CD4-positive, alpha-beta T cell treated with Interleukin-4 for 4 hours (primary cell): ENCODE data around the gene NCAM1.

Source experiments
- DNase-seq: peaks from one replicate; pipeline ENCODE4 v3.0.0-alpha.2; 2020

The NCAM1 gene

DNA sequence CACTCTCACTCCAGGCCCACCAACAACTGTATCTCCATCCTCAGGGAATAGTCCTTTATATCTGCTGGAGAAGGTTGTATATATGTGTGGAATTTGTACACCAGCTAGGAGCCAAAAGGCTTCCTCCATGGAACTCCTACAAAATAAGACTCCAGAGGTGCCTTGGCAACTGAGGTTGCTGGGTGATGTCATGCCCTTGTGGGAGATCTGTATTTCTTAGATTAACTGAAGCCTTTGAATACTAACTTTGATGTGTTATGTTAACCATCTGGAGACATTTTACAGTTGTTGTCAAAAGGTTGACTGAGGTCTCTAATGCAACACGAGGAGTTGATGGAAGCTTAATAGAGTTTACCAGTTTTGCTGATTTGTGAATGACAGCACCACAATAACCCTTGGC lies 213.7 kb downstream of the NCAM1 start:
- no peak for DNase-seq

DNA sequence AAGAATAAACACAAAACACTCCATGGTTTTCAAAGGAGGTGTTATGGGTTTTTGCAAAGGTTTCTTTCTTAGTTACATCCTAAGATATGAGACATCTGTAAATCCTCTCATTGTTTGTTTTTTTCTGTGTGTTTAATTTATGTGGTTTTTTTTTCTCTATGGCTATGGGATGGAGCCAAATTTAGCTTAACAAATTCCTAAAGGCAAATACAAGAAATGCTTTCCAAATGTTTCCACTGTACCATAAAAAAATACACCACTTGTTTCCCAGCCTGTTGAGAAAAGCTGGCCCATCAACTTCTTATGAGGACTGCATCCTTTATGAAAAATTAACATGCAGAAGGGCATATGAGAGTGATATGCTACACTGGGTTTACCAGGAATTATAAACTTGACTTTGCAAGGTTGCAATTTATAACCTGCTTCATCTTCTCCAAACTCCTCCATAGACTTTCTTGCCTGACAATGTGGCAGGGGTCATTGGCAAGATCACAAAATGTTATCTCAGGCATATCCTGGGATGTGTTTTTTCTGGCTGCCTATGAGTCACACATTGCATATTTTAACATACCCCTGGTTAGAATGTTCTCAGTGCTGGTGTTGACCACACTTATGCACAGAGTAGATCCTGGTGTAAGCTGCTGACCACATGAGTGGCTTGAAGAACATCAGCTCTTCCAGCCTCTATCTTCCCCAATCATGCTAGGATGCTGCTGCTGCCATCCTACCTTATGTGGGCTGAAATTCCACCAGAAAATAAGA lies 215.6 kb downstream of the NCAM1 start:
- no peak for DNase-seq

DNA sequence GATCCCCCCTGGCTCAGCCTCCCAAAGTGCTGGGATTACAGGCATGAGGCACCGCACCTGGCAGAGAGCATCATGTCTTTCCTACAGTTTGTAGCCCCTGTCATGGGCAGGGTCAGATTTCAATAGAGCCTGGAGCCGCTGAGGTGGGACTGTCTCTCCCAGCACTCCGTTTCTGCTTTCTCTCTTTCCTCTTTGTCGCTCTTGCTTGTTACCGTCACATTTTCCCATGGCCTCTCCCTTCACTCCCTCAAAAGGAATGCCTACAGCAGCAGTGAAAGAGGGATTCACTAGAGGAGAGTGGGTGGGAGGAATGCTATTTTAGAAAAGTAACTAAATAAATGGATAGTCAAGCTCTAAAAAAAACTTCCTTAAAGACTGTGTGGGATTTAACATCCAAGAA lies 216.5 kb downstream of the NCAM1 start:
- no peak for DNase-seq

DNA sequence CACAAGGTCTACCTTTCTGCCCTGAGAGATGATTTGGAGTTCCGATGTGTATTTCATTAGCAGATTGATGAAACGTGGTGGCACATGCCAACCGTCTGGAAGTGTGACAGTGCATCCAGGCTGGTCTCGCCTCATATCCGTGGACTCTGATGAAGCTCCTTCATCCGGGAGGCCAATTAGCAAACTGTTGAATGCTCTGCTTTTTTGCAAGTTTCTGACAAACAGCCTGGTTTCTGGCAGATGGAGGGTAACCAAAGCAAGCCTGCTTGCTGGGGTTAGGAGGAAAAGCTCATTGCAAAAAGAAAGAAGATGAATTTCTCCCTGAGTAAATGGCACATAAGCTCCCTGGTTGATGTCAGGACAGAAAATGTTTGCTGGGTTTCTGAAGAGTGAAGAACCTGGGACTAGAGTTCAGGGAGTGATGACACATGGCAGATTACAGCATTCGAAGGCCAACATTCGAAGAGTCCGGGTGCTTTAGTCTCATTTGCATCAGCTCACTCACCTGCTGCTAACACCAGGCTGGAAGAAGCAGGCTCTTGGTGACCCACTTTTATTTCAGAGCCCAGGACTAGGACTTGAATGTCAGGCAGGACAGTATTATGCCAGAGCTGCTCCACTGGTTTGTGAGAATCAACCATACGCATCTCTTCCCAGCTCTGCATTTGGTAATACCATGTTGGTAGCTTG lies 217.3 kb downstream of the NCAM1 start:
- DNase-seq = no peak

DNA sequence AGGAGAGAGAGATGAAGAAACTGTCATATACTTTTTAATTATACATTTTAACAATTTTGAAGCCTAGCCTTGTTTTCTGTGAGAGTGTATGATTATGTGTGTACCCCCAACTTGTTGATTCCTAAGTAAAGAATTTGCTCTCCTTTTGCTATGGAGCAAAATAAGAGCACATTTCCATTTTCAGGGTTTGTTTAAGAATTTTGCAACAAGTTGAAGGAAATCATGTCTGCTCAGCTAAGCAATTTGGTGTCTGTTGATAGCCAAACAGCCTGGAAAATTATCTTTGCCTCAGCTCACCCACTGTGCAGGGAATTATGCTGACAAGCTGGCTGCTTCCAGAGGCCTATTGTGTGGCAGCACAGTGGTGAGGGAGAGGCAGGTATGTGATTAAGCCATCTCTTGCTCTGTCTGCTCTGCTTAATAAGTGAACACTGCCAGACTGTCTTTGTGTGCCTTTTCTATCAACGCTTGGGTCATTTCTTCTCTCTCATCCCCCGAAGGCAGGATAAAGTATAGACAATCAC lies 218.0 kb downstream of the NCAM1 start:
- no peak for DNase-seq

DNA sequence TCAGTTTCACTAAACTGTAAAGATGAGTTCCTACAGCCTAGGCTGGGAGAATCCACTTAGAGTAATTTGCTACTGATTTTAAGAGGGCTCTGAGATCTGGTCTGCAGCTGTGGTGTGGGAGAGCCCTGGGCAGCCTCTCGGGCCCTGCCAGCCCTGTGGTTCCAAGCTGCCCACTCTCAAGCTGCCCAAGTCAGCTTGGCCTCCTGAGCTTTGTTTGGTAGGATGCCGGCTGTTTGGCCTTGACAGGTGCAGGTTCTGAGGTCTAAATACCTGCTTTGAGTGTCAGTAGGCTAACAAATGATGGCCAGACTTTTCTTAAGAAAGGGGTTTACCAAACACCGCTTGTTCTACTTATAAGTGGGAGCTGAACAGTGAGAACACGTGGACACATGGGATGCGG lies 219.9 kb downstream of the NCAM1 start:
- no peak for DNase-seq

DNA sequence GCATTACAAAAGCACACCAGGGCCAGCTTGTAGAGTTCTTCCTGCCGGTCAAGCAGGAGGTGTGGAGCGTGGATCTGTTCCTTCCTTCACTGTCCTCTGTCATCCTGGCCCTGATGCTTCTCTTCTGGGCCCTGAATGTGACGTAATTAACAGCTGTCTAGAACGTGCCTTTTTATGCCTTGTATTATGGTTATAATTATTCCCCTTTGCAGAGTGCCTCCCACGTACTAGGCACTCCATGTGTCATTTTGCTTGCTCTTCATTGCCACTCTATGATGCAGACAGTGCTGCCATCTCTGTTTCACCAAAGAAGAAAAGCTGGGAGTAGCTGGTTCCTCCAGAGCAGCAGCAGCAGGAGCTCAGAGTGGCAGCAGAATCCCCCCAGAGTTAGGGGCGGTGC lies 221.1 kb downstream of the NCAM1 start:
- DNase-seq = no peak

DNA sequence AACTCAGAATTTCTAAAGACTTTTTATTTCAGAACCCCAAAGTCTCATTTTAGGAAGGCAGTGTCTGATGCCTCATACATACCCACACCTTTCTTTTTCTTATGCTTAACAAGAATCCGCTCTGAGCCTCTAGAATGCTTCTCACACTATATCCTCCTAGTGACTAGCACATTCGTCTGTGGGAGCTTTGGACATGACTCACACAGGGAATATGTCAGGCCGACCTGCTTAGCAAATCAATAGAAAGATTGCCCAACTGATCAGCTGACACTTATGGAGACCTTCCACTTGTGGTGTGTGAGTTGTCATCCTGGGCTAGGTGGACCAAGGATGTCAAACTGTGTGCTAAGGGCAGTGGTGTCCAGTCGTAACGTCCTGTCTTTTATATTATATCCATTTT lies 223.3 kb downstream of the NCAM1 start:
- DNase-seq = no peak

DNA sequence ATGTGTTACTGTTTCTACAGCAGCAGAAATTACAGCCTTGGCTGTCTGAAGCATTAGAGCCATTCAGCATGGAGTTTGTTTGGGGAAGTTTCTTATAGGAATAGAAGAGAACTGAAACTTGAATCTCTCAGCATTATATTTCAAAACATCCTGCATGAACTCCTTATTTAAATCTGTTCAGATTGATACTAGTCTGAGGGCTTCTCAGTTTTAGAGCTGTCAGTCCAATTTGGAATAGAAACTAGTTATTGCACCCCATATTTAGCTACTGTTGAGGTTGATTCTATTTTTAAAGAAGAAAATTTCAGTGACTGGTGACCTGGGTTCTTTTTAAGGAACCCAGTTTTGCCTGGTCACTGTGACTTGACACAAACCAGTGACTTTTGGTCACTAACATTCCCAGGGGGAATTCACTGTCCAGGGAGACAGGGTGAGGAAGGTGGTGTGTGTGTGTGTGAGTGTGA lies 227.2 kb downstream of the NCAM1 start:
- no peak for DNase-seq

DNA sequence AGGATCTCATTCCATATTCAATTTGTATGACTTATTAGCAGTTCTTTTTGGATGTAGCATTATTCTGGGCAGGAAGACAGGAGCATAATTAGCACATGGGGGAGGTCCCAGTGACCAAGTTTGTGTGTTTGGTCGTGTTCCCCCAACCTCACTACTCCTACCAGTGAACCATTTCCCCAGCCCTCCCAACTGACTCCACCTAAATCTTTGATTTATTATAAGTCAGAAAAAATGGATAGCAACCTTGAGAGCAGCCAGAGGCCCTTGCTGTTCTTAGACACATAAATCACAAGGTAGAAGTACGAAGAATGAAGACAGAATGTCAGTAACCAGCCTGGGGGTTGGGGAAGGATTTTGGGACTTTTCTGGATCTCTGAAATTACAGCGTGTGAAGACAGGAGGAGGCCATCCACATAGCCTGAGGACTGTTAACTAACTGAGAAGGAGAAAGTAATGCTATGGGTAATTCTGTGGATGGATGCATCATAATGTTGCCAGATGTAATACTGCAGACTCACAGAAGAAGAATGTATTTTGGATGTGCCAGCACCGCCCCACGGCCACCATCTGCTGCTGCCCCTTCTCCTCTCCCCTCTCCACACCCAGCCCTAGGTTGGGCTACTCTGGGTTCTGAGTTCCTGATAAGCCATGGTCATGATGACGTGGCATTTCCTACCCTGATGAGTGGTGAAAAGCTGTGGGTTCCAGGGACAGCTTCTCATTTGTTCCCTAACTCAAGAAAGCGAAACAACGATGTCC lies 228.9 kb downstream of the NCAM1 start:
- DNase-seq = no peak

DNA sequence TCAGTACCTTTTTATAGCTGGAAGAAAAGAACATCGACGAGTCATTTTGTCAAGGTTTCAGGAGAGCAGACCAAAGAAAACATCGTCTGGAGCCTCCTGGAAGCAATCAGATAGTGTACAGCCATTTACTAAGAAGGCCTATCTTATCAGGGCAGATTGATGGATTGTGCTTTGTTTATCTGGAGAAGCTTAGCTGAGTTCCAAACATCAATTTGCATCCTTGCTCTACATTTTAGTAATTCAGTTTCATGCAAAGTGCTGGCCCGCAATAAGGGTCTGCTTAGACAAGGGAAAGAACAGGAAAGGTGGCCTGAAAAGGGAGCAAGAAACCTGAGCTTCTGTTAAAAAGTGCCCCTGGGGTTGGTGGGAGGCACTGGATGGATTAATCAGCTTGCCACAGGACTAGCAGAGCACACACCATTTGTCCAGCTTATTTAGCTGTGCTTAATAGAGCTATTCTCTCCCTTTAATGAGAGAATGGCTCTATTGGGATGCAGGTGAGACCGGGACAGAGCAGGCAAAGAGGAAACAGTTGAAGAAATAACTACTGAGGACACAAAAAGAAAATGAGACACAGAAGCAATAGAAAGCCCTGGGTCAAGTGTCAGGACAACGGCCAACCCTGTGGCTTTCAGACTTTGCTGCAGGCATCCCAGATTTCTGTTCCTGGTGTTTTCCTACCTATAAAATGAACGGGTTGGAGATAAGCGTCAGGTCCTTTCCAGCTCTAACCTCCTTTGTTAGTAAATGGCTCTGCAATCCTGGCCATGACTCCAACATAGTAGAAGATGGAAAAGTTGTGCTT lies 231.1 kb downstream of the NCAM1 start:
- DNase-seq = no peak

DNA sequence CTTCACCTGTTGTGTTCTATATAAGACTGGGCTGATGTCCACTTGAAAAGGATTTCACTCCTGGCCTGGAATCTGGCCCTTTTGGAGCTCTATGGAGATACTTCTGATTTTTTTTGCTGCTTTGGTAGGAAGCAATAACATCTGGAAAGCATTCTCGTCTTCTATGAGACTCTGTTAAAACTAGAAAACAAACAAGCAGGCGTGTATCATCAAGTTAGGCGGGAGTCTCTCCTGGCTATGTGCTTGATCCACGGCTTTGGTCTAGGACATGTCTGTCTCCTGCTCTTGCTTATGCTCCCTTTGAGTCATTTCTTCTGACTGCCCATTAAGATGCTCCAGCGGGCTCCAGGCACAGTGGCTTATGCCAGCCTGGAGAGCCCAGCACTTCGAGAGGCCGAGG lies 231.8 kb downstream of the NCAM1 start:
- DNase-seq = no peak

DNA sequence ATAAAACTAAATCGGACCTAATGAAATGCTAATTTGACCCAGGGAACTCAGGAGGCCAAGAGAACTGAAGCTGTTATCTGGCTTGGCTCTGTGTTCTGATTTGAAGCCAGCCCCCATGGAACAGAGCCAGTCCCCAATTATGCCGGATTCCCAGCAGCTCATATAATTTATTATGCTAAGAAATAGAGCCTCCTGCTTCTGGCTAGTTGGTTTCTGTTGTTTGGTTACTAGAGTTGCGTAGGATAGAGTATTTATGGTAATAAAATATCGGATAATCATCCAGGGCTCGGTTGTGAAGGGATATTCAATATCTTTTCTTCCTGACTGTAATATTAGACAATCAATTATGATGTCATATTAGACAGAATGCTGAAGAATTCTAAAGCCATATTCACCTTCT lies 232.7 kb downstream of the NCAM1 start:
- no peak for DNase-seq

DNA sequence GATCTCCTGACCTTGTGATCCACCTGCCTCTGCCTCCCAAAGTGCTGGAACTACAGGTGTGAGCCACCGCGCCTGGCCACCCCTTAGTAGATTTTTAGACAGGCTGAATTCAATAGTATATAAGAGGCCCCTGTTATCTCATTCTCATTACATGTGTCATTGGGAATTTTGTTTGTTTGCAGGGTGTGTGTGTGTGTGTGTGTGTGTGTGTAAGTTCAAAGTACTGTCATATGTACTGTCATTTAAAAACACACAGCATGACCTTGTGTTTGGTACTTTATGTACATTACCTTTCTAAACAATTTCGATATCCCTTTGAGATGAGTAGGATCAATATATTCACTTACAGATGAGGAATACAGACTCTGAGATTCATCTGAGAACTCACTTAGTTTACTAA lies 234.5 kb downstream of the NCAM1 start:
- DNase-seq = no peak

DNA sequence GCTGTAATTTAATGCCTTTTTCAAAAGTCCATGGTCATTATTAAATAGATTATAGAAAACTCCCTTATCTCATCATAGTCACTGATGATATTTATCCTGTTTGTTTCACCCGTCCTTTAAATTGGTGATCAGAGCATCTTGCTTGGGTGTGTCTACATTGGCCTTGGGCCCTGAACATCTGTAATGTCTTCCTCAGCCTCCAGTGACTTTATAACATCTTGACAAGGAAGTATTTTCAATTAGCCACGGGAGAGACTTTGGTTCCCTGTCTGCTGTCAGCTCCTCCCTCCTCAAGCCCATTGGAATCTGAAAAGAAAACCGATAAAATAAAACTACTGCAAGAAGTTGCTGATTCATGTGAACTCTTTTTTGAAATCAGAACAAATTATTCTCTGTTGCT lies 236.2 kb downstream of the NCAM1 start:
- DNase-seq = no peak

DNA sequence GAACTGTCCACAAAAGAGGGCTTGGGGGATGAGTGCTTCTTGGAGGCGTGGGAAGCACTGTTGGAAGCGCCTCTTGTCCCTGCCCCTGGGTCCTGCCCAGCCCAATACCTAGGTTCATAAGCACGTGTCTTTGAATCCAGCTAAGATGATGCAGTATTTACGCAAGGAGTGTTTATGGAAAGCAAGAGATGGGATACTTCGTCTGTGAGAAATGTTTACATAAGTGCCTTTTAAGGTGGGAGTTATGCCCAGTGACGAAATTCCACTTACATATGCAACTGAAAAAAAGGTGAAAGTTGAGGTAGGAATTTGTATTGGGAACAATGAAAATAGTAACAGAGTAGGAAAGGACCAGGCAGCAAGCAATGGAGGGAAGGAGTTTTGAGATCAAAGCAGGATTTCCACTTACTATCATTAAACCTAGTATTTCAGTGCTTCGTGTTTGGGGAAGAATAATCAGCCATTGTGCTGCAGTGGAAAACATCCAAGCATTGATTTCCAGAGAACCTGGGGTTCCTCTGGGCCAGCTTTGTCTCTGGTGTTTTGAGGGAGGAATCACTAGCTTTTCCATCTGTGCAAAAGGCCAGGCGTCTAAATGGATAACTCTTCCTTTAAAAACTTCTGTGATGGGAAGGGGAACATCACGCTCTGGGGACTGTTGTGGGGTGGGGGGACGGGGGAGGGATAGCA lies 237.9 kb downstream of the NCAM1 start:
- DNase-seq = no peak

DNA sequence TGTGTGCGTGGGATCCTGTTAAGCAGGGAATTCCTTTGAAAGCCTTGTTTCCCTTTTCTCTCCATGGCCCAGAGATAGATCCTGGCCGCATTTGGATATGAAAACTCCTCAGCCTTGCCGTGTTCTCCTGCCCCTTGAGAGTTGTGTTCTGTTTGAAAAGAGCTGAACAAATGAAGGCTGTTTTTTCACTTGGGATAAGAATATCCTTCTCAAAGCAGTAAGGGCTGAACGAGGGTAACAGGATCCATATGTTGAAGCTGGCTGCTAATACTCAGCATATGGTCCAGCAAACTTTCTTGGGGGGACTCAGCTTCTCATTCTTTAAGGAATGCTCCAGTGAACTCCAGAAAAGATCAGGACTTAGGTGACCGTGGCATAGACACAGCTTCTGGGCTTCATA lies 238.6 kb downstream of the NCAM1 start:
- DNase-seq = no peak

DNA sequence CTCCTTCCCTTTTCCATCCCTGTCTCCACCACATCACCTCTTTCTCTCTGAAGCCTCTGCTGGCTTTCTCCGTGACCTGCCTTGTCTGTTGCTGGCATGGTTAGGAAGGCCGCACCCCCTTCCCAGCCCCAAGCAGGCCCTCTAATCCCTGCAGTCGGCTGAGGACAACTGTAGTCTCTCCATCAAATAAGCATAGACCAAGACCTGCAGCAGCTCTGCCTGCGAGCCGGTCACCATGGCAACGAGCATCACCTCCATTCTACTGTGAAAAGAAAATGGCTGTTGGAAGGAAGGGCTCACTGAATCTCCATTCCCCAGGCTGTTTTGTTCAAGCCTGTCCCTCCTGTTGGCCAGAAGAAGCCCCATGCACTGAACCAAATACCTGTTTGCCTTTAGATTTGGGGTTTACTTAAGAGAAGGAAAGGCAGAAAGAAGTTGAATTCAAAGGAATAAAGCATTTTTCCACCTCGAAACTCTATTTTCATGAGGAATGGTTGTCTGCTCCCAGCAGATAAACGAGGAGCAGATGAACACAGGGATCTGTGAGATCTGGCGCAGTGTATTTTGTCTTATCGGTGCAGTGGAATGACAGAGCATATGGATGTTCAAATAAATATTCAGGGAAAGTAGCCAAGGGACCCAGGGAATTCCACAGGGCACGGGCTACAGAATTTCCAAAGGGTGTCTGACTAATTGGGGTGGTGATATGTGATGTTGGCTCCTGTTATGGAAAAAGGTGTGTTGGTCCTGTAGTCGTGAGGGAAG lies 240.0 kb downstream of the NCAM1 start:
- no peak for DNase-seq

DNA sequence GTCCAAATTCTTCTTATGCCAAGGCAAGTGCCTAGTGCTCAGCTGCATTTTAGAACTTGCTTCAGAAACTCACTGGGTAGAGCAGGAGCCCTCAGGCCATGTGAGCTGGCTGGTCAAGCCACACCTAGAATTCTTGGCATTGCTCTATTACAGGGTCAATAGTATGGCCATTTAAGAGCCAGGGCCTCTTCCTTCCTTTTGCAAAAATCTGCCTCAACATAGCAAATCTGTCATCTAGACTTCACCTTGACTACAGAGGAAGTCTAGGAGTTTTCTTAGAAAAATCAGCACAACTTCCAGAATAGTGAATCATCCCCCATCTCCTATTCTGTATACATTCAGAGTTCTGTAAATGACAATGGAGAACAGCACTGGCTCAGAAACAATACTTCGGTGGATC lies 241.2 kb downstream of the NCAM1 start:
- DNase-seq = no peak

DNA sequence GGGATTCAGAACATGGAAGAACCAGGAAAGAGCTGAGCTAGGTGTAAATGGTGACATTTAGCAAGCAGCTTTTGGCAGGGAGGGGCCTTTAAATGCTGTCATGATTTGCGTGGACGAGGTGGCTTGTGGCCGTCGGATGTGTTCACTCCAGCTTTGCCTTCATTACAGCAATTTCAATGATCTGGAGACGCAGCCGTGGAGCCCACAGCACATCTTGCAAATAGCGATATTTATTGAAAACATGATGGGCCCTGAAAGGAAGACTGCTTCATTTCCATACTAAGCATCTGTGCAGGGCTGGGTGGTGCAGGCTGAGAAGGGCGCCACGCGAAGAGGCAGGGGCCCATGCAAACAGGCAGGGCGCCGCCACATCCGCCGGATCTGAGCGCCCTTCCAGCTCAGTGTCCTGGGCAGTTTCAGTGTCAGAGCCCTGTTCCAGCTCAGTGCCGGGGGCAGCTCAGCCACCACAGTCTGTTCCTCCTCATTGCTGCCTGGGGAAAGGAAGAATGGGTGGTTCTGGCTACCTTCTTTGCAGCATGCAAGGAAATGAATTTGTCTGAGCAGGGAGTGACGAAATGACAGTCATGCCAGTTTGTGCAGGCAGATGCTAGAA lies 242.0 kb downstream of the NCAM1 start:
- DNase-seq = no peak

DNA sequence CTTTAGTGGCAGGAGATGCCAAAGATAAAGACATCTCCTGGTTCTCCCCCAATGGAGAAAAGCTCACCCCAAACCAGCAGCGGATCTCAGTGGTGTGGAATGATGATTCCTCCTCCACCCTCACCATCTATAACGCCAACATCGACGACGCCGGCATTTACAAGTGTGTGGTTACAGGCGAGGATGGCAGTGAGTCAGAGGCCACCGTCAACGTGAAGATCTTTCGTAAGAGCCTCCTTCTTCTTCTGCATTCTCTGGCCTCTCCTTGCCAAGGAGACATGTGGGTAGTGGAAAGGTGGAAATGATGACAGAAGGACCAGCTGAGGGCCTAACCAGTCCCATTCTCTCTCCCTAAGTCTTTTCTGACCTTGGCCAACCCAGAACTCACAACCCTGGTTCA lies 243.1 kb downstream of the NCAM1 start:
- DNase-seq = no peak
